ENCODE measurements around the gene BAZ1B. TPM values are rescaled to one million over a fixed set of nuclear protein-coding genes. Genes with fewer than 3 reads are reported as not detected.

BAZ1B gene
- total and polyA plus RNA-seq, 2 of the 4 experiments (the other 2 are of a cell fraction) = 20.2 to 45.0 TPM

- BruUV-seq (replicated peaks) = no TSS peak
- WGBS, 2 experiments (ENCODE audit: extremely low coverage in 2 of 2, insufficient read length in 1 of 2) = 91% methylated on average over 4 of the region's 11 CpGs; no CpG with 5 or more reads in 1 of the 2 experiments
- Histone ChIP-seq H3K9me3 (ENCODE audit: control insufficient read depth, insufficient read depth, low read length) (no peaks in the 10 kb centered on the region), H3K27me3 (ENCODE audit: control insufficient read depth, insufficient read depth, low read length) (no peaks in the 10 kb centered on the region), H3K4ac (ENCODE audit: low read depth, low read length) (no peak overlapping the region), H4K5ac (ENCODE audit: low read depth, low read length) (no peak overlapping the region), H3K4me3 (ENCODE audit: insufficient read depth, low read depth, low read length) (no peak overlapping the region), H3K56ac (ENCODE audit: extremely low read depth, insufficient read depth, low read length) (no peak overlapping the region), H3K79me1 (ENCODE audit: low read depth in 1 of 2, low read length in 2 of 2) (no peaks in the 10 kb centered on the region), H3K27ac (ENCODE audit: insufficient read depth, low read length) (no peak overlapping the region), H2BK15ac (ENCODE audit: low read depth, low read length) (no peak overlapping the region), H2AK5ac (ENCODE audit: low read depth, low read length) (peak overlapping the region; percentile 33; the same call in 1 of the 2 replicates), H3K36me3 (ENCODE audit: control insufficient read depth, insufficient read depth, low read length) (no peaks in the 10 kb centered on the region), H4K8ac (ENCODE audit: low read depth in 2 of 2, low read length in 2 of 2) (no peak overlapping the region), H2BK20ac (ENCODE audit: low read depth, low read length) (no peak overlapping the region), H3K9me1 (ENCODE audit: insufficient read depth, low read length) (no peaks in the 10 kb centered on the region), H3K4me1 (ENCODE audit: control insufficient read depth, insufficient read depth, low read length) (peaks cover 3% of the 10 kb centered on the region; the same call in 1 of the 2 replicates), H2BK5ac (ENCODE audit: low read depth, low read length, poor library complexity, severe bottlenecking) (no peak overlapping the region), H2AK9ac (replicated peaks; ENCODE audit: low read depth, low read length, poor library complexity) (peak overlapping the region; percentile 55), H2AFZ (replicated peaks; ENCODE audit: low read length, poor library complexity) (no peak overlapping the region), H3K4me2 (ENCODE audit: low read depth, low read length) (no peak overlapping the region), H4K20me1 (ENCODE audit: insufficient read depth, low read length) (no peaks in the 10 kb centered on the region; the same call in 1 of the 2 replicates), H3K23ac (ENCODE audit: low read depth, low read length) (no peak overlapping the region), H3K18ac (ENCODE audit: low read depth, low read length) (no peak overlapping the region), H3K14ac (replicated peaks; ENCODE audit: low read depth, low read length) (no peak overlapping the region), H4K91ac (ENCODE audit: insufficient read depth, low read depth, low read length) (no peak overlapping the region), H3K9ac (ENCODE audit: low read depth, low read length) (no peak overlapping the region), H2BK120ac (ENCODE audit: low read depth, low read length) (no peak overlapping the region)
- intact Hi-C loops (cut with micrococcal nuclease) = no loop called here
- TF ChIP-seq MXI1 (IDR thresholded peaks at IDR 0.05; ENCODE audit: borderline replicate concordance, low read depth, low read length) = no peak
- no peak for TF ChIP-seq MAZ (IDR thresholded peaks at IDR 0.05; ENCODE audit: borderline replicate concordance, low read depth, low read length)
- no peak for TF ChIP-seq NFE2L2 (IDR thresholded peaks at IDR 0.05; ENCODE audit: low read depth, low read length)
- TF ChIP-seq RFX5 (IDR thresholded peaks at IDR 0.05; ENCODE audit: low read depth, low read length) = no peak
- TF ChIP-seq ELK1 (IDR thresholded peaks at IDR 0.05; ENCODE audit: borderline replicate concordance, low read depth, low read length) = no peak
- TF ChIP-seq CEBPB (IDR thresholded peaks at IDR 0.05; ENCODE audit: low read depth, low read length) = no peak
- no peak for TF ChIP-seq RAD21 (IDR thresholded peaks at IDR 0.05; ENCODE audit: low read length)
- TF ChIP-seq MAFK (IDR thresholded peaks at IDR 0.05; ENCODE audit: low read depth, low read length) = no peak
- TF ChIP-seq RCOR1 (IDR thresholded peaks at IDR 0.05; ENCODE audit: insufficient replicate concordance, low read length) = no peak
- no peak for TF ChIP-seq POLR2A (IDR thresholded peaks at IDR 0.05; ENCODE audit: low read depth, low read length)
- TF ChIP-seq FOS (IDR thresholded peaks at IDR 0.05; ENCODE audit: low read depth, low read length) = no peak
- TF ChIP-seq BHLHE40 (IDR thresholded peaks at IDR 0.05; ENCODE audit: low read depth, low read length) = no peak
- TF ChIP-seq CHD1 (IDR thresholded peaks at IDR 0.05; ENCODE audit: low read depth, low read length) = no peak
- CTCF ChIA-PET = no interaction called here
- POLR2A ChIA-PET (ENCODE audit: unreplicated experiment) = interaction anchor here (0.6 to 0.7 kb wide), 2 partner anchors 41 to 459 kb away, joined by 3 to 31 read pairs; no protein-coding TSS in a partner anchor
- no peak for ATAC-seq (ENCODE audit: low read depth)
- in situ Hi-C loops (cut with MboI; ENCODE audit: low sequenced_read_pairs) = no loop called here
- no peak for DNase-seq
- dilution Hi-C loops (cut with HindIII; ENCODE audit: low sequenced_read_pairs, unreplicated experiment) = no loop called here
These were observed 89.4 kb downstream of the BAZ1B start for GRCh38 chr7:73432676-73433075.
